Posterior vena cava (tissue), 2 donors: ENCODE measurements around the gene STX16. TPM values are rescaled to one million over a fixed set of nuclear protein-coding genes. Genes with fewer than 3 reads are reported as not detected.

Source experiments
- DNase-seq: peaks from one replicate; pipeline ENCODE4 v3.0.0-alpha.2; 2020; ENCODE audit warnings: low spot score
- intact Hi-C, 2 donors: fragments of 100-400 bp; cut with DNase I; formaldehyde crosslinking; loops; one replicate each; pipeline versions ENCODE4 v1.14.1 to v1.14.2; 2022 to 2023
- long read RNA-seq, 2 donors: library from polyadenylated mRNA; unstranded; transcript quantifications; one replicate each; pipeline ENCODE4 v2.0.0, GENCODE V29; 2020 to 2021
- total RNA-seq, 2 donors: library from RNA; stranded (reverse); fragmentation: NEBNext Ultra II Directional; extraction: Animal tissue kit (Norgen Biotek cat#: 25700); gene quantifications; one replicate each; pipeline ENCODE4 v1.2.1, GENCODE V29; 2021
- donor health status: DM: yes; HTN: yes; CAD: no.
- donor health status: DM: yes; HTN: yes; CAD: no.

Gene STX16, protein sequence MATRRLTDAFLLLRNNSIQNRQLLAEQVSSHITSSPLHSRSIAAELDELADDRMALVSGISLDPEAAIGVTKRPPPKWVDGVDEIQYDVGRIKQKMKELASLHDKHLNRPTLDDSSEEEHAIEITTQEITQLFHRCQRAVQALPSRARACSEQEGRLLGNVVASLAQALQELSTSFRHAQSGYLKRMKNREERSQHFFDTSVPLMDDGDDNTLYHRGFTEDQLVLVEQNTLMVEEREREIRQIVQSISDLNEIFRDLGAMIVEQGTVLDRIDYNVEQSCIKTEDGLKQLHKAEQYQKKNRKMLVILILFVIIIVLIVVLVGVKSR
- 10 to 100 TPM; 38.7 to 41.5 TPM for total RNA-seq
- long read RNA-seq, donor 1, full-length matches to known transcripts: 3 of 8 reads
- long read RNA-seq, donor 1, partial matches to known transcripts: 2 of 8 reads
- long read RNA-seq, donor 1, other reads (novel, unspliced or antisense): 3 of 8 reads
- long read RNA-seq, donor 2, full-length matches to known transcripts: 1 of 4 reads
- long read RNA-seq, donor 2, partial matches to known transcripts: 2 of 4 reads
- long read RNA-seq, donor 2, other reads (novel, unspliced or antisense): 1 of 4 reads

- intact Hi-C loops: loop anchor here in 1 of 2 donors (2.0 kb wide), 1 partner anchor 42 kb away; the partner anchor contains the start of gene NPEPL1
- DNase-seq: peak; percentile 97
Measured at GRCh38 chr20:58650776-58651558, at the start of gene STX16. STX16 (plus strand) TSS chr20:58651283; CDS start chr20:58652007, 724 bp downstream.

- intact Hi-C loops: no loop called here
- no peak for DNase-seq
Measured at GRCh38 chr20:58602124-58602523, 49.0 kb upstream of the STX16 start.

GRCh38 chr20:58603721-58604120 lies 47.4 kb upstream of the STX16 start:
- intact Hi-C loops: no loop called here
- DNase-seq: peak; percentile 54

DNA sequence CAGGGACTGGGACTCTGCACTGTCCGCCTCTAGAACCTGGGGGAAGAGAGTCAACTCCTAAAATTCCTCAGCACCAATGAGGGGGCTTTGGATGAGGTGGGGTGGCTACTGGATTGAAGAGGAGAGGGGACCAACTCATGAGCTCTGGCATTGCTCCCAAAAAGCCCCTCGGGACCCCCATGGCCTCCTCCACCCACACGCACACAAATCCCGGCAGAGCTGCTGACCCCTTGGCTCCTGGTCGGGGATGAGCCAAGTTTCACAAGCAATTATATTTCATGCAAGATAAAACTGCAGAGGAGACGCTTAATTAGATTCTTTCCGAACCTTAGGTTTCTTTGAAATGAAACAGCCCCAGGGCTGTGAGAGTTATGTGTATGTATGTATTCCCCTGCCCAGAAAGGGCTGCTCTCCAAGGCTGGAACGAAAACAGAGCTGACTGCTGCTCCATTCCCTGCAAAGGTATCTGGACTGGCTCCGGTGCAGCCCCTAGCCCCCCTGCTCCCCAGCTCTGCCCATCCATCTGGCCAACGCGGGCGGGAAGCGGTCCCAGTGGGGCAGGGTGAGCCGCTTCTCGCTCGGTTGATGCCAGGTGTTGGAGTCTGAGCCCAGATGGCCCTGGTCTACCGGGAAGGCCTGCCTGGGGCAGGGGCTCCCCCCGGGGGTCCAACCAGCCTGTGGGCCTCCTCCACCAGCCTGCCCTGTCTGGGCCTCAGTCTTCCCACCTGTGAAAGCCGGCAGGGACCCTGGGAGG lies 46.8 kb upstream of the STX16 start:
- peak; percentile 72 for DNase-seq
- intact Hi-C loops: no loop called here

- peak; percentile 54 for DNase-seq
- intact Hi-C loops: no loop called here
Measured at GRCh38 chr20:58605292-58606065, 45.6 kb upstream of the STX16 start.

DNA sequence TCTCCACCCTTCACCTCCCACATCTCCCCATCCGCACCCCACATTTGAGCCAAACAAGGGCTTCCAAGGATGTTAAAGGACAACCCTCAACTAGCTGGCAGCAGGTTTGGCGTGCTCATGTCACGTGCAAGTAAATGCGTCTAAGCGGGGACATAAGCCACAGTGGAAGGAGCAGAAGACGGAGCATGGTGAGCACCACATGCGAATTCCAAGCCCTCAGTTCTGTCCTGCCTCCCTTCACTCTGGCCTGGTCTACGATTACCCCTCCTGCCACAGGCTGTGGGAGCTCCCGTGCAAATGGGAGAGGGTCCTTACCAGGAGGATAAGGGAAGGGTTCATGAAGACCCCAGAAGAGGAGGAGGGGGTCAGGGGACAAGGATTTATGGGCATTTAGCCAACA lies 44.9 kb upstream of the STX16 start:
- intact Hi-C loops: no loop called here
- DNase-seq: no peak

DNA sequence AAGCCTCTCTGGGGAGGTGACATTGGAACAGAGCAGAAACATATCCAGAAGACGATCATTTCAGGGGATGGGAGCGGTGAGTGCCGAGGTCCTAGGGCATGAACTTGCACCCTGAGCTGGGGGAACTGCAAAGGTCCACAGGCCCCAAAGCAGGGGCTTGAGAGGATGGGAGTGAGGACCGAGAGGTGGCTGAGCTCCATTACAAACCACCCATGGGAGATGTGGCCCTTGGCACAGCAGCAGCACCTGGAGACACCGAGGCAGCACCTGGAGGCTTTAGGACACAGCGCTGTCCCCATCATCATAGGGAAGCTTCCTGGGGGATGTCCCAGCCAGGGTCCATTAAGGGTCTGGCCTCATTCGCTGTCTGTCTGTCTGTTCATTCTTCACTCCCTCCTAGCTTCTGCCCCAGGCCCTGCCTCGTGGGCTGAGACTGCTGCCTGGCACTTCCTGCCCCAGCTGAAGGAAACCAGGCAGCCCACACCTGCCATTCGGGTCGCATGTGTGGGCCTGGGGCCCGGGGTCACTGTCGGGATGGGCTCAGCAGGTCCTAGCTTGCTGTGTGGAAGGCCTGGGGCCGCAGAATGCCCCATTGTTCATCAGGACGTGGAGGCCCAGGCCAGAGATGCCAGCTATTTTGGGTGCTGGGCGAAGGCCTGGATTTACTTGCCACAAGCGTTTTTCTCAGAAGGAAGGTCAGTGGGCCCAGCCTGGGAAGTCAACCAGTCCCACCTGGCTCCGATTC lies 42.8 kb upstream of the STX16 start:
- peak; percentile 61 for DNase-seq
- intact Hi-C loops: no loop called here

DNA sequence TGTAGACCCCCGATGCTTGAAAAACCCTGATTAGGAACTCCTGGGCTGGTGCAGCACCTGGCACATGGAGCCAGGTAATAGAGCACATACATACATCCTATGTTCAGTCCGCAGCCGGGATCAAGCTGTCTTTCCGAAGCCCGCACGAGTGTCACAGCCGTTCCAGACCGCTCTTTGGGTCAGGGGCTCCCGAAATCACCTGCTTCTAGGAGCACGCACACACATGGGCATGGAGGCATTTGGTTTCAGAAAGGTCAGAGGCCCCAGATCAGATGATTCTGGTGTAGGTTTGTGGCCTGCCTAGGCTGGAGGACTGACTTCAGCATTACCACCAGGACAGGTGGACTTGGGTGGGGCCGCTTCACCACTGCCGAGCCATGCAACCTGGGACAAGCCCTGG lies 42.1 kb upstream of the STX16 start:
- intact Hi-C loops: no loop called here
- DNase-seq: no peak

GRCh38 chr20:58610071-58610800 lies 40.8 kb upstream of the STX16 start:
- no peak for DNase-seq
- intact Hi-C loops: no loop called here

DNA sequence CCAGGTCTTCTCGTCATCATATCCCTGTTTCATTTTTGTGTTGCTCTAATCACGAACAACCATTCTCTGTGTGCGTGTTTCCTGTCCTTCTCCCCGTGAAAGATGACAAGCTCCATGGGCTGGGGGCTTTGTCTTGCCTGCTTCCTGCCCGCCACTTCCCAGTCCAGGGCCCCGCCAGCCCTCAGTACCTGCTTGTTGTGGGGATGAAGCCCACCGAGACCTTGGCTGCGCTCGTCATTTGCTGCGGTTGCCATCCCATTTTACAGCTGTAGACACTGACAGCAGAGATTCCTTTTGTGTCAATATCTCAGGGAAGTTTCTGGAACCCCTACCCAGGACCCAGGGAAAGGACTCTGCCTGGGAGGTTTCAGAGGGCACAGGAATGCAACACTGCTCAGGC lies 40.3 kb upstream of the STX16 start:
- intact Hi-C loops: no loop called here
- no peak for DNase-seq

GRCh38 chr20:58611236-58612030 lies 39.6 kb upstream of the STX16 start:
- no peak for DNase-seq
- intact Hi-C loops: no loop called here

GRCh38 chr20:58612121-58612691 lies 38.9 kb upstream of the STX16 start:
- intact Hi-C loops: no loop called here
- DNase-seq: no peak

DNA sequence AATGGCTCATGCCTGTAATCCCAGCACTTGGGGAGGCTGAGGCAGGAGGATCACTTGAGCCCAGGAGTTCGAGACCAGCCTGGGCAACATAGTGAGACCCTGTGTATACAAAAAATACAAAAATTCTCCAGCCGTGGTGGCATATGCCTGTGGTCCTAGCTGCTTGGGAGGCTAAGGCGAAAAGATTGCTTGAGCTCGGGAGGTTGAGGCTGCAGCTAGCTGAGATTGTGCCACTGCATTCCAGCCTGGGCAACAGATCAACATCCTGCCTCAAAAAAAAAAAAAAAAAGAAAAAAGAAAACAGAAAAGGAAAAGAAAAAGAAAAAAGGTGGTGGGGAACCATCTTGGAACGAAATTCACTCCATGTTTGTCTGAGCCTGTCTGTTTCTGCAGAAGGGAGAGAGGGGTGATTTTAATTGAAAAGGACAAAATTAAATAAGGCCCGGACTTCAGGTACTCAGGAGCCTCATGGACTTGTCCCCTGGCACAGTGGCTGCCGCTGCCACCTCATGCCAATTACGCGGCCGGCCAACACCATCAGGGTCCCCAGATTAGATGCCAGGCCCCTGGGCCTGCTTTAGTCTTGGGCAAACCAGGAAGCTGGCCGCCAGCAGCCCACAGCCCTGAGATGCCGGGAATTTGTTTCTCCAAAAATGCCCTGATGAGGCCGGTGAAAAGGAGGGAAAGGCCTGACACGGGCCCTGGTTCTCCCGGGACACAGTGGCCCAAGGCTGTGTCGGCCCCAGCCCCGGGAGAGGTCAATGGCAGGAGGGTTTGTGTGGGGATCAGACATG lies 37.8 kb upstream of the STX16 start:
- no peak for DNase-seq
- intact Hi-C loops: no loop called here

DNA sequence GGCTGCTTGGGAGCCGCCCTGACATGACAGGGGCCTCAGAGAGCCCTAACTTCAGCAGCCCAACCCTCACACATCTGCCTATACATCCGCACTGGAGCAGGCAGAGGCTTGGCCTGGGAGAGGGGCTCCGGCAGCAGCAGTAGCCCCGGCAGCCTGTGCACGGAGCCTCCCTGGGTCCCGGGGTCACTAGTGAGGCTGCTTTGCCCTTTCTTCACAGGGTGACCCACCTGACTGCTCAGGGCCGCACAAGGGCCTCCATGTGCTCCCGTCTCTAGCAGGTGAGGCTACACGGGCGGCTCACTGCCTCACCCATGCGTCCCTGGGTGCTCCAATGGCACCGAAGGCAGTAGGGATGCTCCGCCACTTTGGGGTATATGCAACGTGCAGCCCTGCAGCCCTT lies 36.7 kb upstream of the STX16 start:
- intact Hi-C loops: no loop called here

DNA sequence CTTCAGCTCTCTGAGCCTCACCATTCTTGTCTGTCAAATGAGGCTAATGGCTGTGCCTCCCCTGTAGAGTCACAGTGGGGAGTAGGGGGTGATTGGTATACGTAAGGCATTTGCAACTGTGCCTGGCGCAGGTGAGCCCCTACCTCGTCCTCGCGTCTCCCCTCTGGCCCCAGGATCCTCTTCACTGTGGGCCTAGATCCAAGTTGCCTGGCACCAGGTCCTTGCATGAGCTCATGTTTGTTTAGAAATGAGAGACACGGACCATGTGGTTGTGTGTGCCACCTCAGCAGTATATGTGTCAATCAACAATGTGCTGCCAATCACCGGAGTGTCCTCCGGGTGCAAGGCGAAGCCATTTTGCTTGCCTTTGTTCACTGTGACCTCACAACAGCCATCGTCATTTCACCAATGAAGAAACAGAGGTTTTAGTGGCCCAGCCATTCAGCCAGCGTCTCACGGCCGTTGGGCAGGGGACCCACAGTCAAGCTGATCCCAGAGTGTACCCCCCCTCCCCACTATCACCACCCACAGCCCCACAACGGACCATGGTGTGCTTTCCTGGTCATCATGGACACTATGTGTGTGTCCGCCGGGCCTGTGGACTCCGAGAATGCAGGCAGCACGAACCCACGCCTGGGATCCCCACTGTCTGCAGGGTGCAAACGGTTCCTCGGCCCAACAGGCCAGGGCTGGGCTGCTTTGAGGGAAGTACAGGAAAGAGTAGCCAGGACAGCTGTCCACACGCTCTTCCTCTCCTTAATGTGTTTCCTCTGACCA lies 35.9 kb upstream of the STX16 start:
- DNase-seq: no peak
- intact Hi-C loops: no loop called here

More for the DNA sequence above, 36.7 kb upstream of the STX16 start:
- DNase-seq: no peak
